ENCODE results near the gene GABRB3.
"Not testable (repeated sequence)": the region's sequence is repeated elsewhere in the genome, so short reads cannot be mapped to it uniquely, and the experiment has no call there.

Gene GABRB3

DNA sequence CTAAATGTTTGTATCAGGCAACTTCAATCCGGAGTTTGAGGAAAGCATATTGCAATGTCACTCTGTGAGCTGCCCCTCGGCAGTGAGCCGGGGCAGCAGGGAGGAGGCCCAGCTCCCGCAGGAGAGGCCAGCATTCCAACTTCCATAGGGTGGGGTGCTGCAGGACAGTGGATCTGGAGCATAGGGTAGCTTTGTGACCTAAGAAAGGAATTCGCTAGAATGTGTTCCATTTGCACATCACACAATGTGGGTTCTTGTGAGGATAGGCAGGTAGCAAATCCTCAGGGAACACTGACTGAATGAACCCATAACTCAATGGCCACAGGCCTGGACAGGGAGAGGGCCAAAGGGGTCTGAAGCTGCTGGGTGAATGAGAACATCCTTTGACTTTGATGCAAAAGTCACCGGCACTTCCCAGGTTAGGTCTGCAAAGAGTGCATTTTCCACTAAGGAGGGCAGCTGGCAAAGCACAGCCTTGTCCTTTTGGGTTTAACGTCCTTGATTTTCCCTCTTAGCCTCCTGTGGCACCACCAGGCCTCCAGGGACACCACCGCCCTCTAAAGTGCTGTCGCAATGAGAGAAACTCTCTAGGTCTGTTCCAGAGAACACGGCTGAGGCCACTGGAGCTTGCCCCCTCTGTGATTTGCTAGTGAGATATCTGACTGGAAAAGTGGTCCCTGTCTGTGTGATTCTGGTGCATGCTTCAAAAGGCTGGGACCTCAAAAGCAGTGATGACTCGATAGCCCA, 36.2 kb downstream of the GABRB3 start:
- DNase-seq (ENCODE audit: low read depth in 3 of 3, low spot score in 1 of 3) = no peak

DNA sequence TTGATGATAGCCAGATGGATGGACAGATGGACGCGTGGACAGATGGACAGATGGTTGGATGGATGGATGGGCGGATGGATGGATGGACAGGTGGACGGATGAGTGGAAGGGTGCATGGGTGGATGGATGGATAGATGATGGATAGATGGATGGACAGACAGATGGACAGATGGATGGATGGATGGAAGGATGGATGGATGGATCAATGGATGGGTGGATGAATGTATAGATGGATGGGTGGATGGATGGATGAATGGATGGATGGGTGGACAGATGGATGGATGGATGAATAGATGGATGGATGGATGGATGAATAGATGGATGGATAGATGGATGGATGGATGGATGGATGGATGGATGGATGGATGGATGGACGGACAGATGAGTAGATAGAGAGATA, 40.9 kb downstream of the GABRB3 start:
- no peak for DNase-seq (ENCODE audit: low read depth in 3 of 3, low spot score in 1 of 3)

GRCh38 chr15:26729581-26729980, 43.3 kb downstream of the GABRB3 start:
- no peak for DNase-seq (ENCODE audit: low read depth in 3 of 3, low spot score in 1 of 3)

GRCh38 chr15:26729030-26729429, 43.8 kb downstream of the GABRB3 start:
- no peak for DNase-seq (ENCODE audit: low read depth in 3 of 3, low spot score in 1 of 3)

GRCh38 chr15:26724381-26725150, 48.3 kb downstream of the GABRB3 start:
- DNase-seq (ENCODE audit: low read depth in 3 of 3, low spot score in 1 of 3) = no peak

DNA sequence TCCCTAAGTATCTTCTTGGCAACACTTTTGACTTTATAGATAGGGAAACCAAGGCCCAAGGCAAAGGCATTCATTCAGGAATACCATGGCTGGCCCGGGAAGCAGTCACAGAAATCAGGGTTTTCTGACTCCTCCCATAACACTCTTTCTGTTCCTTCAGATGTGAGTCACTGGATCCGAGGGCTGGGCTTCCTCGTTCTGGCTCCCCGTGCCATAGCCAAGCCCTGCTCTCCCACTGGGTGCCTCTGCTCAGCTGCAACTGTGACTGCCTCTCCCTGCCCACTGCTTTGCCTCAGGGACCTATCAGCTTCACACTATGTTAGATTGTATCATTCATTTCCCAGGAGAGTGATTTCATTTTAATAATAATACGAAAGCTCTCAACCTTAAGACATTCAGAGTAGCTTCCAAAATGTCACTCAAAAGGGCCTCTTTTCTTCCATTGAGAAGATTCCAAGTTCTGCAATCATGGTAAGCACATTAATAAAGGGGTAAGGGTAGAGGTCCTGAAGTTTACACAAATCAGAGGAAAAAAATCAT, 50.2 kb downstream of the GABRB3 start:
- DNase-seq (ENCODE audit: low read depth in 3 of 3, low spot score in 1 of 3) = no peak

DNA sequence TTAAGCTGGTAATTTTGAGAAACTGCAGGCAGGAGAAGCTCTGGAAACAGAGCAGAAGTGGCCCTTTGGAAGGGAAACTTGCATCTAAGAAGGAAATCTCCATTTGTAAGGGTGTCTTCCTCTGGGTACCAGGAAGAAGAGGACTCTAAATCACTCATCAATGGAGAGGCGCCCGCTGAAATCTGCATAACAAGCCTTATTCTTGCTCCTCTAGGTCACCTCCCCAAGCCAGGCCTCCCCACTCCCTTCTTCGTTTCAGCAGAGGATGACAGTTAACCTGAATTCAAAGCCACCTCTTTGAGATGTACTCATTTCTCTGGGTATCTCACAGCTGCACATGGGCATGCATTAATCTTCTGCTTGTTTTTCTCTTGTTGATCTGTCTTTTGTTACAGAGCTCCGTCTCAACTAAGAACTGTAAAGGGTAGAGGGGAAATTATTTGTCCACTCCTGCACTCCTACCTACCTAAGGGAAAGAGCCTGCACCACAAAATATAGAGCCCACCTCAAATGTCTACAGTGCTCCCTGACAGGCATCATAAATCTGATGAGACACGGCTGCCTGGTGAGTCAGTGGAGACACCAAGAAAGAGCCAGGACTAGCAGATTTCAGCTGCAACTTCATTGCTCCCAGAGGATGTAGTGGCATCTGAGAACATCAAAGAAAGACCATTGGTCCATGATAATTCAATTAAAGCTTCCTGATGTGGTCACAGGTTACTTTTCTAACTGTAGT, 51.5 kb downstream of the GABRB3 start:
- DNase-seq (ENCODE audit: low read depth in 3 of 3, low spot score in 1 of 3) = no peak

DNA sequence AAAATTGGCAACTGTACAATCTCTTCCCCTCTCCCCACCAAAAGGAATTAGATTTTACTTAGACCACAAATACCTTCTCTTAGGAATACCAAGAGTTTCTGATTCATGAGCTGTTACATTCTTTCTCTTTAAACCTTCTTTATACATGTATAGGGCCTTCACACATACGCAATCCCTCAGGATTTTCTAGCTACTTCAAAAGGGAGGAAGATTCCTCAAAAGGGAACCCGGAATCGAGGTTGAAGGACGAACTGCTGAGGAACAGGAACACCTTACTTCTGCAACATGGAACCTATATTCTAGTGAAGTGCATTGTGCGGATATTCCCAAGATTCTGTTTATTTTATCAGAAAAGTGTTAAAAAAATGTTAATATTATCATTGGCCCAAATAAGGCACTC, 52.3 kb downstream of the GABRB3 start:
- no peak for DNase-seq (ENCODE audit: low read depth in 3 of 3, low spot score in 1 of 3)

DNA sequence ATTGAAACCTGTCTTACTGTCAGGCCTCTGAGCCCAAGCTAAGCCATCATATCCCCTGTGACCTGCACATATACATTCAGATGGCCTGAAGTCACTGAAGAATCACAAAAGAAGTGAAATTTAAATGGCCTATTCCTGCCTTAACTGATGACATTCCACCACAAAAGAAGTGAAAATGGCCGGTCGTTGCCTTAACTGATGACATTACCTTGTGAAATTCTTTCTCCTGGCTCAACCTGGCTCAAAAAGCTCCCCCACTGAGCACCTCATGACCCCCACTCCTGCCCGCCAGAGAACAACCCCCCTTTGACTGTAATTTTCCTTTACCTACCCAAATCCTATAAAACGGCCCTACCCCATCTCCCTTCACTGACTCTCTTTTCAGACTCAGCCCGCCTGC, 53.0 kb downstream of the GABRB3 start:
- DNase-seq (ENCODE audit: low read depth in 3 of 3, low spot score in 1 of 3) = not testable (repeated sequence)

DNA sequence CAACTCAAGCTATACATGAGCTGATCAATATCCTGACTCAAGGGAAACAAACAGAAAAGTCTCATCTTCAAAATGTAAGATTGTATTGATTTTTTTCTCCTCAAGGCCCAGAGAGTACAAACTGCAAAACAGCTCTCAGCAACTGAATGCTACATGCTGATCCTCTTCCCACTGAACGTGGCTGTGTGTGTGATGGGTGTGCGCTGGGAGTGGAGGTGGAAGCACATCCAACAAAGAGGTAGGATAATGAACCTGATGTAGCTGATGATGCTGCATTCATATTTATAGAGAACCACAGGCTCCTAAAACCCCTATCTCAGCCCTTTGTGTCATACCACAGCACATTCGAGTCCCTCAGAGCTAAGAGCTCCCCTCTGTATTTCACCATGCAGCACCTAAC, 56.8 kb downstream of the GABRB3 start:
- DNase-seq (ENCODE audit: low read depth in 3 of 3, low spot score in 1 of 3) = no peak

DNA sequence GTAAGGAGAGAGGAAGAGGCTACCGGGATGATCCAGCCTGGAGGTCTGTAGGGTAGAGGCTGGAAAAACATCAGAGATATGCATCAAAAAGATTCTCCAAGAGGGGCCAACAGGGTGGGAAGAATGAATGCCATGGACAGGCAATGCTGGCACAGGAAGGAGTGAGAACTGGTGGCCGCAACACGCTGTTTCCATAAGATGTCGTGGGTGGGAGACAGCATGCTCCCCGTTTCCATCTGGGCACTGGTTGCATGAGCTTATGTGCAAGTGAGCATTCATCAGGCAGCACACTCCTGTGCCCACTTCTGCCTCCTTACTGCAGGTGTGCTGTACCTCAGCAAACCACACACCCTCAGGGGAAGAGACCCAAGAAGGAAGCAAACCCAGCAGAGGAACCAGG, 59.4 kb downstream of the GABRB3 start:
- DNase-seq (ENCODE audit: low read depth in 3 of 3, low spot score in 1 of 3) = no peak

GRCh38 chr15:26712335-26712734, 60.5 kb downstream of the GABRB3 start:
- no peak for DNase-seq (ENCODE audit: low read depth in 3 of 3, low spot score in 1 of 3)

- DNase-seq (ENCODE audit: low read depth in 3 of 3, low spot score in 1 of 3) = no peak
These were observed 61.4 kb downstream of the GABRB3 start for GRCh38 chr15:26711445-26711844.

DNA sequence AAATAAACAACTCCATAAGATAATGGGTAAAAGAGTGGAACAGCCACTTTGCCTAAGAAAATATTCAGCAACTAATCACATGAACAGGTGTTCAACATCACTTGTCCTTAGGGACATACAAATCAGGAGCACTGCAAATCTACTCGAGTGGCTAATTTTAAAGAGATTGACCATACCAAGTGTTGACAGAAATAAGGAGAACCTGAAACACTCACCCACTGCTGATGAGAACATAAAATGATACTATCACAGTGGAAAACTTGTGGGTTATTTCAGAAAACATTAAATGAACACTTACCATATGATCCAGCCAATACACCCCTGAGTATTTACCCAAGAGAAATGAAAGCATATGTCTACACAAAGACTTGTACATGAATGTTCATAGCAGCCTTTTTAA, 70.5 kb downstream of the GABRB3 start:
- DNase-seq (ENCODE audit: low read depth in 3 of 3, low spot score in 1 of 3) = no peak

GRCh38 chr15:26698555-26698954, 74.3 kb downstream of the GABRB3 start:
- no peak for DNase-seq (ENCODE audit: low read depth in 3 of 3, low spot score in 1 of 3)

DNA sequence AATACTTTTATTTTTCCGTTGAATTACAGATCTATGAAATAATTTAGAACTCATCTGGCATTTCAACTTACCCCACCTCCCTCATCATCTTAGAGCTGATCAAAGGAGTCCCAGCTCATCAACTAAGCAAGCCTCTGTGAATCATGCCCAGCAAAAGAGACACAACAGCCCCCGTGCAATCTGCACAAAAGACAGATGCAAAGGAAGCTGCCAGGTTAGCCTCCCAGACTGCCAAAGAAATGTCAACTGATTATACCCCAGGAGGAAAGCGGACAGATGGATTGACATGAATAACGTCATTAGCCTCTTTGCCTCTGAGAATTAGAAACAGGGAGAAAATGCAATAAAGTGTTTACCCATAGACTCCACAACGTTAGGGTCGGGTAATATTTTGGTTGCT, 75.0 kb downstream of the GABRB3 start:
- no peak for DNase-seq (ENCODE audit: low read depth in 3 of 3, low spot score in 1 of 3)

- DNase-seq (ENCODE audit: low read depth in 3 of 3, low spot score in 1 of 3) = no peak
These were observed 81.6 kb downstream of the GABRB3 start for GRCh38 chr15:26691249-26691648.

DNA sequence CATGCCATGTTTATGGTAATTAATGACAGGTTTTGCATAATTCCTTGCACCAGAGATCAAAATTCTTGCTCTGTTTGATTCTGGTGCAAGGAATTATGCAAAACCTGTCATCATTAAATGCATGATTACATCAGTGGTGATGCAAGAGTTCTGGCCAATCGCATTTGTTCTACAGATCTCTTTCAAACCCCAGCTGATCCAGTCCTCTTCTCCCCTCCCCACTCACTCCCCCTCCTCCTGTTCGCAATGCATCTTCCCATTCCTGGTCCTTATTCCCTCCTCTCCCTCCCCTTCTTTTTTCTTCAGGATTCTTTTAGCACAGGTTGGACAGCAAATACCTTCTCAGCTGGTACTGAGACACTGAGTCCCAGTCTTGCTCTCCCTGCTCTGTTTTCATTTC, 82.1 kb downstream of the GABRB3 start:
- DNase-seq (ENCODE audit: low read depth in 3 of 3, low spot score in 1 of 3) = no peak

DNA sequence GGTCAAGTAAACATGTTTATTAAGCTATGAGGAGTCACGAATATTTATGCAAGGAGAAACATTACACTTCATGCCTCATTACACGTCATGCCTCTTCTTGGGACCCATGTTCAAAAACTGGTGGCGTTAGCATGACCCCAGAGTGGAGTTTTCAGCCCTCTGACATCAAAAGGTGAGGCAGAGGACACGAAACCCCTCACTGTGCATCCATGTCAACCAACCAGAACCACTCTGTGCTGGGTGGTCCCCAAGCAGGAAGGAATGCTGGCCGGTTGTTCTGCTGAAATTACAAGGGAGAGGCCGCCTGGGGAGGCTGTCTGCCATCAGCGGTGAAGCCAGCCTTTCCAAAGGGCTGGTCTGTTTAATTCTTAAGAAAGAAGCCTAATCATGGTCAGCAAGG, 83.4 kb downstream of the GABRB3 start:
- DNase-seq (ENCODE audit: low read depth in 3 of 3, low spot score in 1 of 3) = no peak

- DNase-seq (ENCODE audit: low read depth in 3 of 3, low spot score in 1 of 3) = no peak
These were observed 86.2 kb downstream of the GABRB3 start for GRCh38 chr15:26686547-26687187.

GRCh38 chr15:26682598-26683164, 90.2 kb downstream of the GABRB3 start:
- DNase-seq (ENCODE audit: low read depth in 3 of 3, low spot score in 1 of 3) = no peak
